Esophagus muscularis mucosa (tissue), 4 donors: ENCODE measurements around the gene EIF4G3. TPM values are rescaled to one million over a fixed set of nuclear protein-coding genes. Genes with fewer than 3 reads are reported as not detected.

Experiments
- DNase-seq: peaks from one replicate; pipeline ENCODE4 v3.0.0-alpha.2; 2017; ENCODE audit errors: extremely low spot score
- H3K27ac ChIP-seq, 4 donors: fragments of 200-600 bp; sonication (generic); replicated peaks in 1 of 4; 1 replicate in 3 of 4; 2 replicates in 1 of 4; pipeline ENCODE4 v1.5.1; 2016 to 2019; ENCODE audit warnings: mild to moderate bottlenecking in 1 of 4
- H3K27me3 ChIP-seq, 4 donors: fragments of 200-600 bp; sonication (generic); one replicate each; pipeline versions ENCODE4 v1.5.1 to v1.6.0; 2016 to 2019
- H3K36me3 ChIP-seq, 4 donors: fragments of 200-600 bp; sonication (generic); one replicate each; pipeline ENCODE4 v1.5.1; 2016 to 2019
- H3K4me1 ChIP-seq, 4 donors: fragments of 200-600 bp; sonication (generic); one replicate each; pipeline ENCODE4 v1.5.1; 2016 to 2019
- H3K4me3 ChIP-seq, 4 donors: fragments of 200-600 bp; sonication (generic); 1 replicate in 2 of 4; 2 replicates in 2 of 4; pipeline ENCODE4 v1.5.1; 2016 to 2019; ENCODE audit warnings: mild to moderate bottlenecking in 4 of 4, moderate library complexity in 1 of 4
- H3K9me3 ChIP-seq, 4 donors: fragments of 200-600 bp; sonication (generic); 1 replicate in 3 of 4; 2 replicates in 1 of 4; pipeline ENCODE4 v1.5.1; 2016 to 2019
- CTCF ChIP-seq, 3 experiments: fragments of 200-600 bp in 2 of 3; fragments of 450-650 bp in 1 of 3; sonication (generic) in 2 of 3; IDR thresholded peaks; one replicate each; pipeline ENCODE4 v1.5.1; 2017 to 2019; ENCODE audit warnings: antibody characterized with exemption in 3 of 3, mild to moderate bottlenecking in 2 of 3, moderate library complexity in 1 of 3
- EP300 ChIP-seq: sonication (generic); formaldehyde crosslinking; IDR thresholded peaks from one replicate; pipeline ENCODE4 v1.6.1; 2017; ENCODE audit warnings: antibody characterized with exemption
- POLR2A ChIP-seq: fragments of 450-650 bp; IDR thresholded peaks from one replicate; pipeline ENCODE4 v1.6.1; 2017; ENCODE audit warnings: antibody characterized with exemption, moderate library complexity, mild to moderate bottlenecking, low read depth
- POLR2AphosphoS5 ChIP-seq, 2 donors: sonication (generic); formaldehyde crosslinking; IDR thresholded peaks; one replicate each; pipeline ENCODE4 v1.6.1; 2017; ENCODE audit warnings: antibody characterized with exemption in 2 of 2
- WGBS: methylation state at CpG from one replicate; pipeline ENCODE4 v1.1.5; 2018; 5-methylcytosine and 5-hydroxymethylcytosine counted together
- intact Hi-C: fragments of 100-400 bp; cut with DNase I; formaldehyde crosslinking; loops from one replicate; pipeline ENCODE4 v1.15.1; 2023
- total RNA-seq, 4 donors: library from RNA; depleted of rRNA; stranded (reverse); fragments of >200 nt; gene quantifications; one replicate each; pipeline versions ENCODE4 v1.1.0 to v1.2.1, GENCODE V29; 2016

The EIF4G3 gene
- total RNA-seq, 4 donors from 2014 or later = 43.7 to 64.0 (median 62.2) TPM

DNA sequence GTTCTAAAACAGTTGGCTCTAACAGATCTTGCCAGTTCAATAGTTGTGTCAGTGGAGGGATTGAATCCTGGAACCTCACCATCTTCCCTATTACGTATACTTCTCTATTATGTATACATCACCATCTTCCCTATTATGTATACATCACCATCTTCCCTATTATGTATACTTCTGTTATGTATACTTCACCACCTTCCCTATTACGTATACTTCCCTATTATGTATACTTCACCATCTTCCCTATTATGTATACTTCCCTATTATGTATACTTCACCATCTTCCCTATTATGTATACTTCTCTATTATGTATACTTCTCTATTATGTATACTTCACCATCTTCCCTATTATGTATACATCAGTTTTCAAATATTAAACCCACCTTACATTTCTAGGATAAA, 355.2 kb downstream of the EIF4G3 start:
- no peak for DNase-seq
- H3K27me3 ChIP-seq = no peaks in the 10 kb centered on the region
- H3K4me3 ChIP-seq = no peak overlapping the region
- peaks cover 13 to 63% (median 35%) of the 10 kb centered on the region in 4 donors for H3K36me3 ChIP-seq
- TF ChIP-seq POLR2A (no peak), CTCF (IDR thresholded peaks at IDR 0.05) (no peak), EP300 (no peak), POLR2AphosphoS5 (IDR thresholded peaks at IDR 0.05) (no peak)
- intact Hi-C loops = no loop called here
- no peak overlapping the region for H3K27ac ChIP-seq
- WGBS = 43% methylated on average over 2 of the region's 2 CpGs
- no peaks in the 10 kb centered on the region for H3K9me3 ChIP-seq
- H3K4me1 ChIP-seq = no peaks in the 10 kb centered on the region

DNA sequence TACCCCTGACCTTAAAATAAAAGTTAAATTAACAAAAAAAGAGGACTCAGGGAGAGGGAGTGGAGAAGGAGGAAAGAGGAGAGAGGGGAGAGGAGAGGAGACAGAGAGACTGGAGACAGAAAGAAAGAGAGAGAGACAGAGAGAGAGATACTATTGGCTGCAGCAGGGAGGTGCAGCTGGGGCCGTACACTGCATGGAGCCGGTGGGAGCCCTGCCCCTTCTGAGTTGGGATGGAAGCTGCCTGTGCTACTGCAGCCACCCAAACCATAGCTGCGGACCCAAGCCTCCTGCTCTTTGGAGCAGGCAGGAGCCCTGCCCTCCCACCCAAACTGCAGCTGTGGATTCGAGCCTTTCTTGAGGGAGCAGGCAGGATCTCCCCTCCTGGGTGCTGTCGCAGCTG, 356.9 kb downstream of the EIF4G3 start:
- H3K4me3 ChIP-seq = no peak overlapping the region
- peaks cover 13 to 63% (median 35%) of the 10 kb centered on the region in 4 donors for H3K36me3 ChIP-seq
- H3K27ac ChIP-seq = no peak overlapping the region
- DNase-seq = no peak
- no peaks in the 10 kb centered on the region for H3K9me3 ChIP-seq
- TF ChIP-seq POLR2A (no peak), CTCF (IDR thresholded peaks at IDR 0.05) (no peak), EP300 (no peak), POLR2AphosphoS5 (IDR thresholded peaks at IDR 0.05) (no peak)
- H3K27me3 ChIP-seq = no peaks in the 10 kb centered on the region
- no peaks in the 10 kb centered on the region for H3K4me1 ChIP-seq
- 88% methylated on average over 5 of the region's 5 CpGs for WGBS
- intact Hi-C loops = no loop called here

- TF ChIP-seq CTCF (IDR thresholded peaks at IDR 0.05) = no peak
- TF ChIP-seq EP300 = no peak
- no peak for TF ChIP-seq POLR2AphosphoS5 (IDR thresholded peaks at IDR 0.05)
- TF ChIP-seq POLR2A = no peak
- peaks cover 9 to 42% (median 38%) of the 10 kb centered on the region in 4 donors for H3K36me3 ChIP-seq
- no peaks in the 10 kb centered on the region for H3K4me1 ChIP-seq
- intact Hi-C loops = no loop called here
- H3K27ac ChIP-seq = no peak overlapping the region
- no peak overlapping the region for H3K4me3 ChIP-seq
- WGBS = 80% methylated on average over 3 of the region's 4 CpGs
- H3K9me3 ChIP-seq = no peaks in the 10 kb centered on the region
- DNase-seq = no peak
- no peaks in the 10 kb centered on the region for H3K27me3 ChIP-seq
Observed at GRCh38 chr1:20814534-20814871, 362.2 kb downstream of the EIF4G3 start.

DNA sequence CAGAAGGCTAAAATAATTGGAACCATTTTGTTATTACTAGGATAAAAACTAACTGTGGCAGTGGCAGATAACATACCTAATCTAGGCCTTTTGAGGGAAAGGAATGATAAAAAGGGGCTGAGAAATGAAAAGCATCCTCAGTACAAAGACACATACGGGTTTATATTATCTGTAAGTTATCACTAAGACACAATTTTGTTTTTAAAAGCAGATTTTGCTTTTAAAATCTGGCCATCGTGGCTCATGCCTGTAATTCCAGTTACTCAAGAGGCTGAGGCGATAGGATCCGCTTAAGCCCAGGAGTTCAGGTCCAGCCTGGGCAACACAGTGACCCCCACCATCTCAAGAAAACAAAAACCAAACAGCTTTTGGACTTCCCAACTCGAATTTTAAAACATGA, 364.8 kb downstream of the EIF4G3 start:
- H3K27ac ChIP-seq = no peak overlapping the region
- 91% methylated on average over 5 of the region's 5 CpGs for WGBS
- H3K9me3 ChIP-seq = no peaks in the 10 kb centered on the region
- H3K4me3 ChIP-seq = no peak overlapping the region
- no peaks in the 10 kb centered on the region for H3K4me1 ChIP-seq
- no peaks in the 10 kb centered on the region for H3K27me3 ChIP-seq
- DNase-seq = no peak
- H3K36me3 ChIP-seq = peaks cover 16 to 44% (median 34%) of the 10 kb centered on the region in 4 donors
- intact Hi-C loops = no loop called here
- TF ChIP-seq POLR2A (no peak), EP300 (no peak), POLR2AphosphoS5 (IDR thresholded peaks at IDR 0.05) (no peak), CTCF (IDR thresholded peaks at IDR 0.05) (no peak)

DNA sequence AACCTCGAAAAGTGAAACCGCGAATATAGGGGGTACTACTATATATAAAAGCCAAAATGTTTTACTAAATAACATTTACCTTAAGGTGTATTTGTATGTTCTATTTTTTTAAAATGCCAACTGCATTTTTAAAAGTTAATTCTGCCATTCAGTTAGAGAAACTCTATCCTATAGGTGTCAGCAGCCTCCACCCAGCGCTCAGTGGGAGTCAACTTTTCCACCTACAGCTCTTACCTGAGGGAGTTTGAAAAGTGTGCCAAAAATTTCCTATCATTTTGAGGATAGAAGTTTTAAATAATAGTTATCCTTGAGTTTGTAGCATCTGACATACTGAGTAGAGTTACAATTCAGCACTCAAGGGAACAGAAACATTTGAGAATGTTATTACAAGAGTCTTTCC, 383.5 kb downstream of the EIF4G3 start:
- TF ChIP-seq CTCF (IDR thresholded peaks at IDR 0.05) (no peak), POLR2A (no peak), EP300 (no peak), POLR2AphosphoS5 (IDR thresholded peaks at IDR 0.05) (no peak)
- WGBS = 96% methylated on average over 4 of the region's 4 CpGs
- Histone ChIP-seq H3K9me3 (no peaks in the 10 kb centered on the region), H3K36me3 (no peaks in the 10 kb centered on the region), H3K4me3 (no peak overlapping the region), H3K4me1 (peaks cover 0 to 4% (median 3%) of the 10 kb centered on the region in 4 donors), H3K27ac (no peak overlapping the region), H3K27me3 (no peaks in the 10 kb centered on the region)
- DNase-seq = no peak
- intact Hi-C loops = no loop called here
